Astrocyte of the cerebellum (primary cell): ENCODE measurements around the gene PIGP.
"Not testable (repeated sequence)": the region's sequence is repeated elsewhere in the genome, so short reads cannot be mapped to it uniquely, and the experiment has no call there.

Experiments used
- DNase-seq: peaks from one replicate; pipeline ENCODE4 v3.0.0-alpha.2; 2011; ENCODE audit warnings: low read depth
- H3K4me3 ChIP-seq: 2 replicates; pipeline ENCODE4 v1.5.1; 2011; ENCODE audit warnings: mild to moderate bottlenecking, low read depth, low read length, moderate library complexity
- in situ Hi-C: cut with HindIII; loops from 2 replicates; pipeline ENCODE4 v1.10.0; 2017; ENCODE audit warnings: low sequenced_read_pairs
- TF ChIP-seq, protein P1 (sequence below): IDR thresholded peaks from 2 replicates; pipeline ENCODE4 v1.5.1; 2012; ENCODE audit warnings: low read length, low read depth, moderate library complexity, mild to moderate bottlenecking; ENCODE audit errors: missing control alignments

Gene PIGP

DNA sequence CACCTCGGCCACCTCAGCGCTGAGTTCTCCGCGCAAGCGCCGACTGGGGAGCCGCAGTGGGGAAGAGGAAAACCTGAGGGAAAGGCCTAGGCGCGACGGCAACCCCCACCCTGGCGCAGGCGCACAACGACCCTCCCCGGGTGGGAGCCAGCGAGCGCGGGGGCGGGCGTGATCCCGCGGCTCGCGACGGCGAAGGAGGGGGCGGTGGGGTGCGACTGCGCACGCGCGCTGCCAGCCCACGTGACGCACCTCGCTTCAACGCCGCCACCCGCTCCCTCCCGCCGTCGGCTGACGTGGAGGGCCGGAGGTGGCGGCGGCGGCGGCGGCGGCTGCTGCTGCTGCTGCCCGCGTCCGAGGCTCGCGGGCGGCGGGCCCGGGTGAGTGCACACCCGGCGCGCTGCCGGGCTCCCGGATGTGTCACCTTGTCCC lies at the start of gene PIGP, which contains the start of gene TTC3:
Gene PIGP, minus strand, starts transcription at position 84 of the 429 bp plus-strand sequence. CDS start 556 bp downstream, outside the sequence.
Gene TTC3, plus strand, starts transcription at position 267 of the 429 bp plus-strand sequence. CDS start 14,004 bp downstream, outside the sequence.
- H3K4me3 ChIP-seq: peak within 1 kb of the TSS; percentile 88
- in situ Hi-C loops: no loop called here
- DNase-seq: peak; percentile 78
- TF ChIP-seq, protein P1, sequence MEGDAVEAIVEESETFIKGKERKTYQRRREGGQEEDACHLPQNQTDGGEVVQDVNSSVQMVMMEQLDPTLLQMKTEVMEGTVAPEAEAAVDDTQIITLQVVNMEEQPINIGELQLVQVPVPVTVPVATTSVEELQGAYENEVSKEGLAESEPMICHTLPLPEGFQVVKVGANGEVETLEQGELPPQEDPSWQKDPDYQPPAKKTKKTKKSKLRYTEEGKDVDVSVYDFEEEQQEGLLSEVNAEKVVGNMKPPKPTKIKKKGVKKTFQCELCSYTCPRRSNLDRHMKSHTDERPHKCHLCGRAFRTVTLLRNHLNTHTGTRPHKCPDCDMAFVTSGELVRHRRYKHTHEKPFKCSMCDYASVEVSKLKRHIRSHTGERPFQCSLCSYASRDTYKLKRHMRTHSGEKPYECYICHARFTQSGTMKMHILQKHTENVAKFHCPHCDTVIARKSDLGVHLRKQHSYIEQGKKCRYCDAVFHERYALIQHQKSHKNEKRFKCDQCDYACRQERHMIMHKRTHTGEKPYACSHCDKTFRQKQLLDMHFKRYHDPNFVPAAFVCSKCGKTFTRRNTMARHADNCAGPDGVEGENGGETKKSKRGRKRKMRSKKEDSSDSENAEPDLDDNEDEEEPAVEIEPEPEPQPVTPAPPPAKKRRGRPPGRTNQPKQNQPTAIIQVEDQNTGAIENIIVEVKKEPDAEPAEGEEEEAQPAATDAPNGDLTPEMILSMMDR: no peak

- H3K4me3 ChIP-seq: no peak overlapping the region
- TF ChIP-seq, protein P1: peak; percentile 9
- no peak for DNase-seq
- in situ Hi-C loops: no loop called here
These were observed 46.7 kb upstream of the PIGP start for GRCh38 chr21:37119421-37120218.

DNA sequence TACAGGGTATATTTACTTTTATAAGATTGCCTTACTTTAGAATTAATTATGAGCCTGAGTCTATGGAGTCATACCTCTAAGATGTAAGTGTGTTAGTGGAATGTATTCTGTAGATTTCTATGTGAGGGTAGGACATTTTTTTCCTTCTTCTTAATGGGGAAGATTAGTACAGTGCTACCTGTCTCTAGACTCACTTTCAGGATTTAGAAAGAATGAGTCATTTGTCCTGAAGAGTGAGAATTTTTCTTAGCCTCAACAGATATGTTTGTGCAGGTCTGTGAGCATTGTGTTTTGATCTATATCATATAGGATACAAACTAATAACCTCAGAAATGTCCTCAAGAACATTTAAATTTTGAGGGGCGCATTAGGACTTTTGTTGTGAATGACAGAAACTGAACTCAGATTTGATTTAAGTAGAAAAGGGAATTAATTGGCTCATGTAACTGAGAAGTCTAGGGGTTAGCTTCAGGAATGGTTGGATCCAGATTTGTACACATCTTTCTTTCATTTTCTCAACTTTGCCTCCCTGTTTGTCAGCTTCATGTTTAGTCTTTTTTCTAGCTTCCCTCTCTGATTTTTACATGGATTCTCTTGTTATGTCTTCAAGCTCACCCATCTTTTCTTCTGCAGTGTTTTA lies 45.4 kb upstream of the PIGP start:
- DNase-seq: no peak
- H3K4me3 ChIP-seq: no peak overlapping the region
- TF ChIP-seq, protein P1: no peak
- in situ Hi-C loops: no loop called here

DNA sequence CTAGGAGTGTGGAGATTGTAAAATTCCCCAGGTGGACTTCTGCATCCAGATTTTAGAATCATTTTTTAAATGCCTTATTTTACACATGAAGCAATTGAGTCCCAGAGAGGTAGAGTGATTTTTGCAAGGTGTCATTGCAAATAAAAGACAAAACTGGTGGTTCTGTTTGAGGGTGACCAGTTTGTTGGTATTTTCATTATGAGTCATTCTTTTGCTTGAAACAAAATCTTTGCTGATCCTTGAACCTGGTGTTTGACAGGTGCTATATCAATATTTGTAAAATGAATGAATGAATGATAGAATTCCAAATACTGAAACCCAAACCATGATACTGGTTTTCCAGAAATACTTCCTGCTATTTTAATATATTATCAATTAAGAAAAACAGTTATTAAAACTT lies 44.3 kb upstream of the PIGP start:
- H3K4me3 ChIP-seq: no peak overlapping the region
- in situ Hi-C loops: no loop called here
- DNase-seq: no peak
- TF ChIP-seq, protein P1: no peak

DNA sequence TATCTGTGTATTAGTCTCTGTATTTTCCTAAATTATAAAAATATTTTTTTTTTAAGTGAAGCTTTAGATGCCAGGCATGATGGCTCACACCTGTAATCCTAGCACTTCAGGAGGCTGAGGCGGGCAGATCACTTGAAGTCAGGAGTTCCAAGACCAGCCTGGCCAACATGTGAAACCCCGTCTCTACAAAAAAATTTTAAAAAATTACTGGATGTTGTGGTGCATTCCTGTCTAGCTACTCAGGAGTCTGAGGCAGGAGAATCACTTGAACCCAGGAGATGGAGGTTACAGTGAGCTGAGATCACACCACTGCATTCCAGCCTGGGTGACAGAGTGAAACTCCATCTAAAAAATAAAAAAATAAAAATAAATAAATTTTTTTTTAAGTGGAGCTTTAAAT lies 43.6 kb upstream of the PIGP start:
- in situ Hi-C loops, DNase-seq, H3K4me3 ChIP-seq: not testable (repeated sequence)

DNA sequence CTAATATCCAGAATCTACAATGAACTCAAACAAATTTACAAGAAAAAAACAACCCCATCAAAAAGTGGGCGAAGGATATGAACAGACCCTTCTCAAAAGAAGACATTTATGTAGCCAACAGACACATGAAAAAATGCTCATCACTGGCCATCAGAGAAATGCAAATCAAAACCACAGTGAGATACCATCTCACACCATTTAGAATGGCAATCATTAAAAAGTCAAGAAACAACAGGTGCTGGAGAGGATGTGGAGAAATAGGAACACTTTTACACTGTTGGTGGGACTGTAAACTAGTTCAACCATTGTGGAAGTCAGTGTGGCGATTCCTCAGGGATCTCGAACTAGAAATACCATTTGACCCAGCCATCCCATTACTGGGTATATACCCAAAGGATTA lies 41.4 kb upstream of the PIGP start:
- H3K4me3 ChIP-seq, in situ Hi-C loops: not testable (repeated sequence)

GRCh38 chr21:37111029-37111428 lies 38.2 kb upstream of the PIGP start:
- DNase-seq, in situ Hi-C loops, H3K4me3 ChIP-seq: not testable (repeated sequence)

More for the DNA sequence above, 41.4 kb upstream of the PIGP start:
- DNase-seq: not testable (repeated sequence)

GRCh38 chr21:37106998-37107397 lies 34.1 kb upstream of the PIGP start:
- TF ChIP-seq, protein P1: no peak
- H3K4me3 ChIP-seq: no peak overlapping the region
- no peak for DNase-seq
- in situ Hi-C loops: no loop called here

- in situ Hi-C loops, DNase-seq, H3K4me3 ChIP-seq: not testable (repeated sequence)
These were observed 29.9 kb upstream of the PIGP start for GRCh38 chr21:37102746-37103145.
